PC-3 (cell line): Measurements from ENCODE around the gene NEK8.

ENCODE experiments used
- CTCF ChIP-seq: fragments of 300-600 bp; sonication (generic); conservative IDR thresholded peaks from 2 replicates; pipeline ENCODE4 v1.5.1; 2017; ENCODE audit warnings: antibody characterized with exemption, low read depth, mild to moderate bottlenecking, low read length
- EZH2 ChIP-seq: fragments of 300-600 bp; sonication (generic); IDR thresholded peaks from one replicate; pipeline ENCODE4 v1.6.1; 2017; ENCODE audit warnings: antibody characterized with exemption, mild to moderate bottlenecking, low read length; ENCODE audit not compliant: unreplicated experiment
- EZH2phosphoT487 ChIP-seq: fragments of 300-600 bp; sonication (generic); IDR thresholded peaks from 2 replicates; pipeline ENCODE4 v1.6.1; 2018; ENCODE audit warnings: mild to moderate bottlenecking, antibody characterized with exemption, low read length, borderline replicate concordance

- TF ChIP-seq EZH2 (no peak), CTCF (no peak), EZH2phosphoT487 (no peak)
Measured at GRCh38 chr17:28737770-28738679, 9.4 kb downstream of the NEK8 start.
